Suprapubic skin (tissue), 4 donors: Measurements from ENCODE around the gene ANKRD24. TPM values are rescaled to one million over a fixed set of nuclear protein-coding genes. Genes with fewer than 3 reads are reported as not detected.
A peak's percentile ranks its signal among the peaks of the same experiment; 100 is the strongest.

ENCODE experiments used
- DNase-seq, 2 donors: peaks; one replicate each; pipeline ENCODE4 v3.0.0-alpha.2; 2019; ENCODE audit warnings: low spot score in 2 of 2
- H3K27ac ChIP-seq: fragments of 200-600 bp; sonication (generic); one replicate; pipeline ENCODE4 v1.5.1; 2019
- H3K27me3 ChIP-seq: fragments of 200-600 bp; sonication (generic); one replicate; pipeline ENCODE4 v1.5.1; 2019
- H3K36me3 ChIP-seq: fragments of 200-600 bp; sonication (generic); one replicate; pipeline ENCODE4 v1.5.1; 2019
- H3K4me1 ChIP-seq: fragments of 200-600 bp; sonication (generic); one replicate; pipeline ENCODE4 v1.5.1; 2019
- H3K4me3 ChIP-seq: fragments of 200-600 bp; sonication (generic); one replicate; pipeline ENCODE4 v1.5.1; 2019; ENCODE audit warnings: mild to moderate bottlenecking
- H3K9me3 ChIP-seq: fragments of 200-600 bp; sonication (generic); one replicate; pipeline ENCODE4 v1.5.1; 2019
- EP300 ChIP-seq: sonication (generic); formaldehyde crosslinking; IDR thresholded peaks from one replicate; pipeline ENCODE4 v1.6.1; 2017; ENCODE audit warnings: antibody characterized with exemption
- POLR2A ChIP-seq, 2 donors: fragments of 450-650 bp; IDR thresholded peaks; one replicate each; pipeline ENCODE4 v1.6.1; 2017; ENCODE audit warnings: antibody characterized with exemption in 2 of 2, mild to moderate bottlenecking in 2 of 2, moderate library complexity in 2 of 2
- POLR2AphosphoS5 ChIP-seq, 3 donors: sonication (generic); formaldehyde crosslinking; IDR thresholded peaks; one replicate each; pipeline ENCODE4 v1.6.1; 2017; ENCODE audit warnings: antibody characterized with exemption in 3 of 3
- WGBS: methylation state at CpG from one replicate; pipeline ENCODE4 v1.1.5; 2018; 5-methylcytosine and 5-hydroxymethylcytosine counted together
- total RNA-seq, 4 donors: library from RNA; depleted of rRNA; stranded (reverse); fragments of >200 nt; gene quantifications; one replicate each; pipeline ENCODE4 v1.1.0, GENCODE V29; 2016
- TF ChIP-seq, protein P1 (sequence below), 2 donors: fragments of 200-600 bp in 1 of 2; fragments of 450-650 bp in 1 of 2; sonication (generic) in 1 of 2; IDR thresholded peaks; one replicate each; pipeline ENCODE4 v1.5.1; 2016 to 2019; ENCODE audit warnings: antibody characterized with exemption in 2 of 2, mild to moderate bottlenecking in 1 of 2, moderate library complexity in 1 of 2

The ANKRD24 gene
- total RNA-seq, 4 donors from 2014 or later = 0.44 to 0.87 (median 0.54) TPM

GRCh38 chr19:4174895-4175668 is 7.4 kb upstream of the ANKRD24 start:
- Histone ChIP-seq H3K36me3 (peaks cover 47% of the 10 kb centered on the region), H3K27me3 (peaks cover 23% of the 10 kb centered on the region), H3K9me3 (no peaks in the 10 kb centered on the region), H3K27ac (no peak overlapping the region), H3K4me1 (peaks cover 9% of the 10 kb centered on the region), H3K4me3 (no peak overlapping the region)
- TF ChIP-seq EP300 (no peak), POLR2A (IDR thresholded peaks at IDR 0.05) (no peak), POLR2AphosphoS5 (IDR thresholded peaks at IDR 0.05) (no peak)
- TF ChIP-seq, protein P1, sequence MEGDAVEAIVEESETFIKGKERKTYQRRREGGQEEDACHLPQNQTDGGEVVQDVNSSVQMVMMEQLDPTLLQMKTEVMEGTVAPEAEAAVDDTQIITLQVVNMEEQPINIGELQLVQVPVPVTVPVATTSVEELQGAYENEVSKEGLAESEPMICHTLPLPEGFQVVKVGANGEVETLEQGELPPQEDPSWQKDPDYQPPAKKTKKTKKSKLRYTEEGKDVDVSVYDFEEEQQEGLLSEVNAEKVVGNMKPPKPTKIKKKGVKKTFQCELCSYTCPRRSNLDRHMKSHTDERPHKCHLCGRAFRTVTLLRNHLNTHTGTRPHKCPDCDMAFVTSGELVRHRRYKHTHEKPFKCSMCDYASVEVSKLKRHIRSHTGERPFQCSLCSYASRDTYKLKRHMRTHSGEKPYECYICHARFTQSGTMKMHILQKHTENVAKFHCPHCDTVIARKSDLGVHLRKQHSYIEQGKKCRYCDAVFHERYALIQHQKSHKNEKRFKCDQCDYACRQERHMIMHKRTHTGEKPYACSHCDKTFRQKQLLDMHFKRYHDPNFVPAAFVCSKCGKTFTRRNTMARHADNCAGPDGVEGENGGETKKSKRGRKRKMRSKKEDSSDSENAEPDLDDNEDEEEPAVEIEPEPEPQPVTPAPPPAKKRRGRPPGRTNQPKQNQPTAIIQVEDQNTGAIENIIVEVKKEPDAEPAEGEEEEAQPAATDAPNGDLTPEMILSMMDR (IDR thresholded peaks at IDR 0.05) = no peak
- no peak for DNase-seq
- WGBS = no CpG with 5 or more reads among the region's 41 CpGs

- 88% methylated on average over 6 of the region's 12 CpGs for WGBS
Measured at GRCh38 chr19:4175669-4175931, 6.9 kb upstream of the ANKRD24 start.

GRCh38 chr19:4177146-4177545 is 5.3 kb upstream of the ANKRD24 start:
- 93% methylated on average over 5 of the region's 5 CpGs for WGBS
- Histone ChIP-seq H3K27me3 (peaks cover 10% of the 10 kb centered on the region), H3K27ac (no peak overlapping the region), H3K4me3 (no peak overlapping the region), H3K4me1 (peaks cover 24% of the 10 kb centered on the region), H3K9me3 (no peaks in the 10 kb centered on the region), H3K36me3 (peaks cover 53% of the 10 kb centered on the region)
- DNase-seq = no peak
- TF ChIP-seq, protein P1 (IDR thresholded peaks at IDR 0.05) = no peak
- TF ChIP-seq POLR2AphosphoS5 (IDR thresholded peaks at IDR 0.05) = no peak

More at GRCh38 chr19:4175669-4175931, 6.9 kb upstream of the ANKRD24 start:
- H3K27ac ChIP-seq = no peak overlapping the region
- H3K9me3 ChIP-seq = no peaks in the 10 kb centered on the region
- H3K4me3 ChIP-seq = no peak overlapping the region
- TF ChIP-seq, protein P1 (IDR thresholded peaks at IDR 0.05) = no peak
- TF ChIP-seq EP300 (no peak), POLR2AphosphoS5 (IDR thresholded peaks at IDR 0.05) (no peak), POLR2A (IDR thresholded peaks at IDR 0.05) (no peak)
- H3K36me3 ChIP-seq = peaks cover 51% of the 10 kb centered on the region
- H3K4me1 ChIP-seq = peaks cover 11% of the 10 kb centered on the region
- no peak for DNase-seq
- peaks cover 23% of the 10 kb centered on the region for H3K27me3 ChIP-seq

DNA sequence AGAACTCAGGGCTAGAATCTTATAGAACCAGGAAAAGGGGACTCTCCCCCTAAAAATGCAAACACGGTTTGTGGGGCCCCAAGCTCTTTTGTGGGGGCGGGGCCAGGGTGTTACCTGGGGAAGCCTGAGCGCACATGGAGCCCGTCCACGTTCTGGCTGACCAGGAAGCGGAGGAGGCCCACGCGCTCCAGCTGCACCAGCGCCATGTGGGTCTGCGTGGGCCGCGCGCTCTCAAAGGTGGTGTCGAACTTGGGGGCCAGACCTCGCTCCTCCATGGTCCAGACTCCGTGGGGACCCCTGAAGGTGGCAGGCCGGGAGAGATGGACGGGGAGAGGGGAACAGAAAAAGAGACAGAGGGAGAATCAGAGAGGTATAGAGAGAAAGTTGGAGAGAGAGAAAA is 3.5 kb upstream of the ANKRD24 start:
- WGBS = 96% methylated on average over 12 of the region's 18 CpGs
- H3K36me3 ChIP-seq = peaks cover 53% of the 10 kb centered on the region
- no peaks in the 10 kb centered on the region for H3K27me3 ChIP-seq
- H3K4me1 ChIP-seq = peaks cover 24% of the 10 kb centered on the region
- no peak overlapping the region for H3K4me3 ChIP-seq
- no peak overlapping the region for H3K27ac ChIP-seq
- DNase-seq = no peak
- no peaks in the 10 kb centered on the region for H3K9me3 ChIP-seq
- TF ChIP-seq POLR2A (IDR thresholded peaks at IDR 0.05) = no peak
- TF ChIP-seq POLR2AphosphoS5 (IDR thresholded peaks at IDR 0.05) = no peak
- TF ChIP-seq, protein P1 (IDR thresholded peaks at IDR 0.05) = no peak
- TF ChIP-seq EP300 = no peak

DNA sequence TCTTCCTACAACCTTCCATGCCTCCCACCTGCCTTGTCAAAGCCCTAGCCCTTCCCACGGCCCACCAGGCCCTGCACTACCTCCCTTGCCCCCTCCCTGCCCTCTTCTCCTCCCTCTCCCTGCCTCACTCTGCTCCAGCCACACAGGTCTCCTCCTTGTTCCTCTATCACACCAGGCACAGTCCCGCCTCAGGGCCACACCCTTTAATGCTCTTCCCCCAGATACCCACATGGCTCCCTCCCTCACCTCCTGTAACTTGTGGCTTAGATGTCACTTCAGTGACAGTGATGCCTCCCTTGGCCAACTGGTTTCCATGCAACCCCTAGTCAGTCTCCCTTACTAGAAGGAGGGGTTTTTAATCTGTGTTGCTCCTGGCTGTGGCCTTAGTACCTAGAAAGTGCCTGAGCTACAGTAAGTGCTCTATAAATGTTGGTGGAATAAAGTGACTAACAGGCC is 1.4 kb upstream of the ANKRD24 start:
- H3K27ac ChIP-seq = no peak overlapping the region
- H3K9me3 ChIP-seq = no peaks in the 10 kb centered on the region
- H3K4me1 ChIP-seq = peaks cover 25% of the 10 kb centered on the region
- WGBS = 63% methylated on average over 2 of the region's 2 CpGs
- peaks cover 37% of the 10 kb centered on the region for H3K36me3 ChIP-seq
- TF ChIP-seq POLR2AphosphoS5 (IDR thresholded peaks at IDR 0.05) (no peak), POLR2A (IDR thresholded peaks at IDR 0.05) (no peak), EP300 (no peak)
- TF ChIP-seq, protein P1 (IDR thresholded peaks at IDR 0.05) = no peak
- no peaks in the 10 kb centered on the region for H3K27me3 ChIP-seq
- no peak for DNase-seq
- peak overlapping the region; percentile 74 for H3K4me3 ChIP-seq
